GM10847 (cell line): ENCODE data around the gene CHIT1.

Experiments used
- POLR2A ChIP-seq: IDR thresholded peaks from 2 replicates; pipeline ENCODE4 v1.6.1; 2011; ENCODE audit not compliant: insufficient read length; ENCODE audit errors: extremely low read depth

Gene CHIT1

GRCh38 chr1:203204756-203205155, 24.7 kb downstream of the CHIT1 start:
- no peak for TF ChIP-seq POLR2A

- no peak for TF ChIP-seq POLR2A
Measured at GRCh38 chr1:203202431-203203245, 26.8 kb downstream of the CHIT1 start.

GRCh38 chr1:203201516-203202205, 27.8 kb downstream of the CHIT1 start:
- TF ChIP-seq POLR2A, result no peak

DNA sequence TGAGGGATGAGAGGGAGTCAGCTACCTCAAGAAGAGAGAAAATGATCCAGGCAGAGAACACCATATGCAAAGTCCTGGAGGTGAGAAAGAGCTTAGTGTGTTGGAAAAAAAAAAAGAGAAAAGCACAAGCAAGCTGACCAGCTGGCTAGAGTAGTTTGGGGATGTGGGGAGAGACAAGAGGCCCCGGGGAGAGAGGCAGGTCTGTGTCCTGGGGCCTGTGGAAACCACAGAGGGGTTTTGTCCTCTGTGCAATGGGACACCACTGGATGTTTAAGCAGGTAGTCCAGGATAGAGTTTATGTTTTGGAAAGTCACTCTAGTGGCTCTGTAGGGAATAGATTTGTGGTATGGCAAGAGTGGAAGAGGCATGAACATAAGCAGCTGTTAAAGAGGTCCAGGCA, 28.6 kb downstream of the CHIT1 start:
- no peak for TF ChIP-seq POLR2A

DNA sequence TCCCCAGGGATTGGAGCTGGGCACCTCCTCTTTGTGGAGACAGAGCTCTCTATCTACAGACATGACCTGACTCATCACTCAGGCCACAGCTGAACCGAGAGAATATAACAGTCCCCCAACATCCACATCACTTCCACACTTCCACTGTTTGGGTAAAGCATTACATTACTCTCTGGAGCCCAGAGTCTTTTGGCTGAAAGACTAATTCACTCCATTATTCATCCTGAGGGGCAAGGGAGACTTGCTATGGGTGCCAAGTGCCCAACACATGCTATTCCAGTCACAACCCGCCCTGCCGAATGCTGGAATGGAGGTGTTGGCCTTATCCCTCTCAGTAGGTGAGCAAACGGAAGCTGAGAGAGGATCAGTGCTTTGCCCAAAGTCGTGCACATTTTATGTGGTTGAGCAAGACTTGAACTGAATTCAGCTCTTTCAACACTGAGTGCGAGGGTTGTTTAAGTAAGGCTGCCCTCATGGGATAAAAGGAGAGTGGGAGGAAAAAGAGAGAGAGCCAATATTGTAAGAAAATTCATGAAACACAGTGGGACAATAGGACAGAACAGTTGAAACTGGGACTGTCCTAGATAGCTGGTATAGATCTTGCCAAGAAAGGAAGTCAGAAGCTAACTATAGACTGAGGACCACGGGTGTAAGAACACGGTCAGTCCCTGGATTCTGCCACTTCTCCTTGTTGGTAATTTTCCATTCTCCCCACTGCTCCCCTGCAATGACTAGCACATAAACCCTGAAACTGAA, 29.5 kb downstream of the CHIT1 start:
- no peak for TF ChIP-seq POLR2A

GRCh38 chr1:203199481-203199815, 30.0 kb downstream of the CHIT1 start:
- no peak for TF ChIP-seq POLR2A

GRCh38 chr1:203199002-203199401, 30.5 kb downstream of the CHIT1 start:
- no peak for TF ChIP-seq POLR2A

GRCh38 chr1:203197625-203198024, 31.8 kb downstream of the CHIT1 start:
- TF ChIP-seq POLR2A, result no peak

- no peak for TF ChIP-seq POLR2A
Measured at GRCh38 chr1:203196371-203196770, 33.1 kb downstream of the CHIT1 start.

GRCh38 chr1:203190949-203191348, 38.5 kb downstream of the CHIT1 start:
- TF ChIP-seq POLR2A, result no peak

DNA sequence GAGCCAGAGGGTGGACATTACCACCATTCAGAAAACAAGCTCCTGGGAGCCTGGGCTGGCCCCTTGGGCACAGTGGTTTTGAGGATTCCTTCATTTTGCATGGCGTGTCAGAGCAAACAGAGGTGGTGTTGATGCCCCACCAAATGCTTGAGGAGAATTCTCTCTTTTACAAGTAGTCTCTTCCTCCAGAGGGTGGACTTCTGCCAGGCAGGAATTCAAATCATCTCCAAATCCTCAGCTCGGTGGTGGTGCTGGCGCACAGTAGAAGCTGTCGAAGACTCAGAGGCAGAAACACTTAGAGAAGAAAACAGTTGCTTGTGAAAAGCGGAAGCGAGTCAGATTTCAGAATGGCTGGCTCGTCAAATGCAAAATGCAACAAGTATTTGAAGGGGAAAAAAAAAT, 39.5 kb downstream of the CHIT1 start:
- TF ChIP-seq POLR2A, result no peak

- no peak for TF ChIP-seq POLR2A
Measured at GRCh38 chr1:203188686-203189232, 40.7 kb downstream of the CHIT1 start.

- TF ChIP-seq POLR2A, result no peak
Measured at GRCh38 chr1:203187689-203188264, 41.7 kb downstream of the CHIT1 start.

DNA sequence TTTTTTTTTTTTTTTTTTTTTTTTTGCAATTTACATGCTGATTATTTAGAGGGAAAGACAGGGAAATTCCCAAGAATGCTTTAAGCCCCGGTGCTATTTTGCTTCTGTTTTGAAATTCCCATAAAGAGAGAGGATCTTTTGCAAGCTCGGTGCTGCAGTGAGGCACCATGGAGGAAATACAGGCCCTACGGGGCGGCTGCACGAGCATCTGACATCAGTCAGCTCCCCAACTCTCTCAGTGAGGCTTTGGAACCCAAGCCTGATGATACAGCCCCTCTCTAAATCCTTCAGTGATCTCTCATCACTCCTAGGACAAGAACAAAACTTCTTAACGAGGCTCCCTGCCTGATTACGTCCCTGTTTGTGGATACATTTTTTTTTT, 42.2 kb downstream of the CHIT1 start:
- TF ChIP-seq POLR2A, result no peak
